Measurements from ENCODE around the gene KRT13. TPM values are rescaled to one million over a fixed set of nuclear protein-coding genes. Genes with fewer than 3 reads are reported as not detected.

Gene KRT13
- total and polyA plus RNA-seq, 2 of the 4 experiments (the other 2 are of a cell fraction): 0.18 to 0.56 TPM

DNA sequence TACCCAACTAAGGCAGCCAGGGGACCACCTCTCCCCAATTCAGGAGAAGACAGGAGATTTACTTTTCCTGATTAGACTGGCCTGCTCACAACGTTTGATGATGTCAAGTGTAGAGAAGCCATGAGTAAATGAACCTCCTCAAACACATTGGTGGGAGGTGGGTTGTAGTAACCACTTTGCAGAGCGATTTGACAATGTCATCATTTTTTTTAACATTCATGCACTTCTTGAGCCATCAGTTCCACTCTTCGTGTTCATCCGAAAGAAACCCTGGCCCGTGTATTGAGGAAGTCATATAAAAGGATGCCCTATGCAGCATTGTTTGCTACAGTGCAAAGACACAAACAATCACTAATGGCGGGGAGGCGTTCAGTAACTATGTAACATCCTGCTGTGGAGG lies 28.2 kb upstream of the KRT13 start:
- POLR2A ChIA-PET (ENCODE audit: unreplicated experiment): no interaction called here
- CTCF ChIA-PET: interaction anchor here (1.4 kb wide), 1 partner anchor 16 kb away, joined by 3 read pairs; no protein-coding TSS in a partner anchor

More for the DNA sequence above, 28.2 kb upstream of the KRT13 start:
- Histone ChIP-seq H2AK5ac (ENCODE audit: low read depth, low read length) (no peak overlapping the region), H3K4ac (ENCODE audit: low read depth, low read length) (no peak overlapping the region), H4K5ac (ENCODE audit: low read depth, low read length) (no peak overlapping the region), H3K4me2 (ENCODE audit: low read depth, low read length) (no peak overlapping the region), H3K4me3 (ENCODE audit: insufficient read depth, low read depth, low read length) (no peak overlapping the region), H2BK20ac (ENCODE audit: low read depth, low read length) (no peak overlapping the region), H3K36me3 (ENCODE audit: control insufficient read depth, insufficient read depth, low read length) (no peaks in the 10 kb centered on the region), H4K8ac (ENCODE audit: low read depth in 2 of 2, low read length in 2 of 2) (no peak overlapping the region), H2AFZ (replicated peaks; ENCODE audit: low read length, poor library complexity) (no peak overlapping the region), H3K23ac (ENCODE audit: low read depth, low read length) (no peak overlapping the region), H3K56ac (ENCODE audit: extremely low read depth, insufficient read depth, low read length) (no peak overlapping the region), H2BK120ac (ENCODE audit: low read depth, low read length) (no peak overlapping the region), H3K79me1 (ENCODE audit: low read depth in 1 of 2, low read length in 2 of 2) (no peaks in the 10 kb centered on the region), H3K18ac (ENCODE audit: low read depth, low read length) (no peak overlapping the region), H2BK15ac (ENCODE audit: low read depth, low read length) (no peak overlapping the region), H4K20me1 (ENCODE audit: insufficient read depth, low read length) (no peaks in the 10 kb centered on the region), H2BK5ac (ENCODE audit: low read depth, low read length, poor library complexity, severe bottlenecking) (no peak overlapping the region), H4K91ac (ENCODE audit: insufficient read depth, low read depth, low read length) (no peak overlapping the region), H3K9me3 (ENCODE audit: control insufficient read depth, insufficient read depth, low read length) (no peaks in the 10 kb centered on the region), H3K9ac (ENCODE audit: low read depth, low read length) (no peak overlapping the region), H3K9me1 (ENCODE audit: insufficient read depth, low read length) (peaks cover 22% of the 10 kb centered on the region), H3K4me1 (ENCODE audit: control insufficient read depth, insufficient read depth, low read length) (peaks cover 20% of the 10 kb centered on the region), H3K27me3 (ENCODE audit: control insufficient read depth, insufficient read depth, low read length) (no peaks in the 10 kb centered on the region), H3K27ac (ENCODE audit: insufficient read depth, low read length) (no peak overlapping the region), H3K14ac (replicated peaks; ENCODE audit: low read depth, low read length) (no peak overlapping the region), H2AK9ac (replicated peaks; ENCODE audit: low read depth, low read length, poor library complexity) (no peak overlapping the region)
- dilution Hi-C loops (cut with HindIII; ENCODE audit: low sequenced_read_pairs, unreplicated experiment): no loop called here
- WGBS, 2 experiments (ENCODE audit: extremely low coverage in 2 of 2, insufficient read length in 1 of 2): no CpG with 5 or more reads among the region's 7 CpGs
- ATAC-seq (ENCODE audit: low read depth): no peak
- no peak for TF ChIP-seq MAZ (IDR thresholded peaks at IDR 0.05; ENCODE audit: borderline replicate concordance, low read depth, low read length)
- peak; percentile 34; the same call in 1 of the 2 replicates for TF ChIP-seq MAFK (IDR thresholded peaks at IDR 0.05; ENCODE audit: low read depth, low read length)
- no TSS peak for BruUV-seq (replicated peaks)
- intact Hi-C loops (cut with micrococcal nuclease): no loop called here
- no peak for DNase-seq
- in situ Hi-C loops (cut with MboI; ENCODE audit: low sequenced_read_pairs): no loop called here

Data from IMR-90 (cell line).